GM21825 (cell line): Measurements from ENCODE around the gene IL17D.

Experiments used
- ATAC-seq: cut with Tn5 transposase; IDR thresholded peaks from one replicate; pipeline ENCODE4 v1.9.1; 2021; ENCODE audit warnings: mild to moderate bottlenecking, moderate library complexity; ENCODE audit not compliant: unreplicated experiment

Gene IL17D

DNA sequence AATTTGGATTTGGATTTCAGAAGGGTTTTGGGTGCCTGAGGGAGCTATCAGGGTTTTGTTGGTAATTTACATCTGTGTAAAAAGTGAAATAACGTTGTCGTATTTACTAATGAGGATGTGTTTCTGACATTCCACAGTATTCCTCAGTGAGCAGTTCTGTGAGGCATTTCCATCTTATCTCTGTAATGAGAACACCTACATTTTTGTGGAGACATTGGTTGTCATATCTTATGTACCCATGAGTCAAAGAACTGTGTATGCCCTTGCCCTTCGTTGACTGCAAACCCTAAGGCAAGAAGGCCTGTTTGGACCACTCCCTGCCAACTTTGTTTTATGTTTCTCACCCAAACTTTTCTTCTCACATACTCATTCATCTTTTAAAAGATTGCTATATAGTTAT lies 14.2 kb upstream of the IL17D start:
- no peak for ATAC-seq

GRCh38 chr13:20691616-20692015 lies 11.9 kb upstream of the IL17D start:
- no peak for ATAC-seq

DNA sequence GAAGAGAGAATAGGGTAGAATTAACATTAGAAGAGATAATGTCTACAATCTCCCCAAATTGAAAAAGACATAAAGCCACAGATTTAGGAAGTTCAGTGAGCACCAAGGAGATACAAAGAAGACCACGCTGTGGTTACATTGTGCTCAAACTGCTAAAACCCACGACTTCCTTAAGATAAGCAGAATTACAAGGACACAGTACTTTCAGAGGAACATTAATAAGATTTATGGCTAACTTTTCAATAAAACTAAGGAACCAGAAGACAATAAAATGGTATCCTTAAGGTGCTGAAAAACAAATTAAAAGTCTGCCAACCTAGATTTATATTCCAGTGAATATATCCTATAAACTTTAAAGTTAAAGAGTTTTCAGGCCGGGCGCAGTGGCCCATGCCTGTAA lies 7.4 kb upstream of the IL17D start:
- ATAC-seq: no peak

- no peak for ATAC-seq
Measured at GRCh38 chr13:20699715-20700114, 3.8 kb upstream of the IL17D start.

- ATAC-seq: no peak
Measured at GRCh38 chr13:20700288-20700687, 3.2 kb upstream of the IL17D start.

- ATAC-seq: no peak
Measured at GRCh38 chr13:20701461-20701860, 2.0 kb upstream of the IL17D start.

DNA sequence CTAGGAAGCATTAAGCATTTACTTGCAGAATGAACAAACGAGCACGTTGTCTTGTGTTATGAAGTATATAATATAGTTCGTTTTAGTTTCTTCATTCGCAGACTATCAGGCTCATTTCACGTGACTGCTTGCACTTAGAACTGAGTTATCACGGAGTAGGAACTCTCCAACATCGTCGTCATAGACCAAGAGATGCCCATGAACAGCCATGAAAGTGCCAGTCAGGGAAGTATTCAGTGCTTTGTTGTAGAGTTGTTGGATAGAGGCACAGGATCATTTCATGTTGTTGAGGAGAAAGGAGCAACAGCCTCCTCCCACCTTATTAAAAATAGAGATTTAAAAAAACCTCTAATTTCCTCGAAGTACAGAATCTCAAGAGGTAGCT lies 977 bp upstream of the IL17D start:
- no peak for ATAC-seq

DNA sequence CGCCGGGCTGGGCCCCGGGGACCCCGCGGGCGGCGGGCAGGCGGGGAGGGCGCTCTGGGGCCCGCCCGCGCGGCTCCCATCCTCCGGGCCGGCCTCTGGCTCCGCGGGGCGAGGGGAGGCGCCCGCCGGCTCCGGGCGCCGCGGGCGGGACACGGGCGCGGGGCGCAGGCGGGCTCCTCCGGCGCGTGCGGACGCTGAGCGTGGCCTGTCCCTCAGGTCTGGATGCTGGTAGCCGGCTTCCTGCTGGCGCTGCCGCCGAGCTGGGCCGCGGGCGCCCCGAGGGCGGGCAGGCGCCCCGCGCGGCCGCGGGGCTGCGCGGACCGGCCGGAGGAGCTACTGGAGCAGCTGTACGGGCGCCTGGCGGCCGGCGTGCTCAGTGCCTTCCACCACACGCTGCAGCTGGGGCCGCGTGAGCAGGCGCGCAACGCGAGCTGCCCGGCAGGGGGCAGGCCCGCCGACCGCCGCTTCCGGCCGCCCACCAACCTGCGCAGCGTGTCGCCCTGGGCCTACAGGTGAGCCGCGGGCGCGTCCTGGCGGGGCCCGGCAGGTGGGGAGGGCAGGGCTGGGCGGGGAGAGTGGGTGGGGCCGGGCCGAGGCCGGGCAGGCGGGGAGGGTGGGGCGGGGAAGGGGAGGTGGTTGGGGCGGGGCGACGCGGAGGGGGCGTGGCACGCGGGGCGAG lies 420 bp downstream of the IL17D start:
- ATAC-seq: peak; percentile 79

GRCh38 chr13:20704459-20705069 lies 1.1 kb downstream of the IL17D start:
- ATAC-seq: no peak

DNA sequence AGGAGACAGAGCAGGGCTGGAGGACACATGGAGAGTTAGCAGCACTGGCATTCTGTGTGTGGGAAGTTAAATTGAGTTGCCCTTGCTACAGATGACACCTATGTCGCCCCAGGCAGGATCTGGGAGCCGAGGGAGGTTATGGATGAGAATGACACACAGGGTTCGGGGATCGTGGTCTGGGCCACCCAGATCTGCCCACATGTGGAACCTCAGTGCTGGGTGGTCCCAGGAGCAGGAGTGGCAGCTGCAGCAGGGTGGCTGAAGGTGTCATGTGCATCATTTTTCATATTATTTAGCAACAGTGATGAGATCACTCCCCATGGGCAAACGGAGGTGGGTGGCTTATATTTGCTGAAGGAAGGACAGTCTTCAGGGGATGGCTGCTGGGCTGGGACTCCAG lies 3.2 kb downstream of the IL17D start:
- no peak for ATAC-seq

GRCh38 chr13:20708216-20708615 lies 4.7 kb downstream of the IL17D start:
- ATAC-seq: no peak

- no peak for ATAC-seq
Measured at GRCh38 chr13:20709369-20709768, 5.9 kb downstream of the IL17D start.

GRCh38 chr13:20709782-20710181 lies 6.3 kb downstream of the IL17D start:
- no peak for ATAC-seq

DNA sequence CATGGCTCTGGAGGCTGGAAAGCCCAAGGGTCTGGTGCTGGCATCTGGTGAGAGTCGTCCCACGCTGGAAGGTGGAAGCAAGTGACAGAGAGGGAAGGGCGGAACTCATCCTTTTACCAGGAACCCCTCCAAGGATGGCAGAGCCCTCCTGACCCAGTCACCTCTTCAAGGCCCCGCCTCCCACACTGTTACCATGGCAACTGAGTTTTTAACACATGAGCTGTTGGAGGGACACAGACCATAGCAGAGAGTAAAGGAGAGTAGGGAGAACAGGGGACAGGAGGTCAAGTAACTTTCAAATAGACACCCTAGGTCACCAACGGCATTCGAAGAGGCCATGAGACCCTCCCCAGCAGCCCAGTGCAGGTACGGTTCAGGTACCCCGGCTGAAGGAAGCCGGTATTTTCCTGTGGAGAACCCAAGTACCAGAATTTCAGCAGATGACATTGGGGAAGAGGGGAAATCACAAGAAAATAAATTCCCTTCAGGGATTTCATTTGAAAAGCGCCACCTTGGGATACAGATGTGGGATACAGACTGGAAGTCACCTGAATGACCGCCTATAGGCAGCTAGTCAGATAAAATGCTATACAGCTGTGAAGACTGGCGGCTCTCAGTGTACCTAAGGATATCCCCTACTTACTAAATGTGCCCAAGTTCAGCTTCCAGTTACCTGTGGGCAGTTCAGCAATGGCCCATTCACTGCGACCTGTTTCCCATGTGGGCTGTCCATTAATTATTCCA lies 8.0 kb downstream of the IL17D start:
- no peak for ATAC-seq

GRCh38 chr13:20713014-20713376 lies 9.5 kb downstream of the IL17D start:
- ATAC-seq: no peak

DNA sequence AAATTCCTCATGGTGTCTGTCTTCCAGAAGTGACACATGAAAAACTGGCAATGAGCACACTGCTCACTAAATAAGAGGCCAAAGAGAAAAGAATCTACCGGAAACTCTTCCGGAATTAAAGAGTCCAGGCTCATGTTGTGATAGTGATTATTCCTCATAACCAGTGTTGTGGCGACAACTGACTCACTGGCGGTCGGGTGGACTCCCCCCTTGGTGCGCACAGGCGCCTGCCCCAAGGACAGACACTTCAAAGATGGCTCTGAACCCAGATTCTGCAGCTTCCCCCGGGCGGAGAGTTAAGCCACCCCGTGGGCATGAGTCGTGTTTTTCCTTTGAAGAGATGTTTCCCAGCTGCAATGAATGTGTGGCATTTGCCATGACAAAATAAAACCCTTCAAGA lies 10.3 kb downstream of the IL17D start:
- ATAC-seq: no peak

DNA sequence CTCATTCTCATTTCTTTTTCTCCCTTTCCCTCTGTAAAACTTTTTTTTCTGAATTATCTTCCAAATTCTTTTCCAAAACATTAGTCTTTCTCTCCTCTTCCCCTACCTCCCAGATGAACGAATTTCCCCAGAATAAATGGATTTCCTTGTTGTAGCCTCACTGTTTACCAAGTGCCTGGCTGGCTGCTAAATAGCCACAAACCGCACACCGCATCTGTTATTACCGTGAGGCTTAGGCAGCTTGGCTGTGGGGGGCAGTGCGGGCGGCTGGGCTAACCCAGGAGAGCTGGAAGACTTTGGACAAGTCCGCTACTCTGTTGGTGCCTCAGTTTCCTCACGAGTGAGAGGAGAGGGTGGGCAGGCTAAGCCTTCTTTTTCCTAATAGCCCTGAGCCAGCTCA lies 10.7 kb downstream of the IL17D start:
- no peak for ATAC-seq

DNA sequence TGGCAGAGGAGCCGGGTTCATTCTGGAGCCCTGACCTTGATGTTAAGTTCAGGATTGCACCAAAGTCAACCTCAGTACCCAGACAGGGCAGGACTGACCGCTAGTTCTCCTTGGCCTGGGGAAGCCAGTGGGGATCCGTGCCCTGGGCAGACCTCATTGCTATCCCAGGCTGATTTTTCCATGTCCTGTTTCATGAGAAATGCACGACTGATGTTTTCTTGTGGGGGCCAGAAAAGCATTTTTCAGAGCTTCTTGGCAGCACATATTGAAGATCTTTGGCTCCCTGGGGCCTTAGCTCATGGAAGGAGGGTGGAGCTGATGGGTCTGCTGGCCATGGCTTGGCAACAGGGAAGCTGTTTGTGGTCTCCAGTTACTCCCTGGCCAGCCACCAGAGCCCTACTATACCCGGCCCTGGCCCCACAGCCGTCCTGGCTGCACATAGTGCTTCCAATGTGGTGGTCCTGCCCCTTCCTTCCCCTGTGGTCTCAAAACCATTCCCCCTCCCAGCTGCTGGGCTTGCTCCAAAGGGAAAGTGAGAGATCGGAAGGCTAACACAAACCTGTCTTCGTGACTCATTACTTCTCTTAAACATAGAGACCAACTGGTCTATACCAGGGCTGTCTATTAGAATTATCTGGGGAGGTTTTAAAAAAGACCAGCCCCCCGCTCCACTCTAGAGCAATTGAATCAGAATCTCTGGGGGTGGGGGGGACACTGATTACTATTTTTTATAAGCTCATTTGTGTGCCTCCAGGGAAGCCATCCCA lies 11.2 kb downstream of the IL17D start:
- no peak for ATAC-seq

DNA sequence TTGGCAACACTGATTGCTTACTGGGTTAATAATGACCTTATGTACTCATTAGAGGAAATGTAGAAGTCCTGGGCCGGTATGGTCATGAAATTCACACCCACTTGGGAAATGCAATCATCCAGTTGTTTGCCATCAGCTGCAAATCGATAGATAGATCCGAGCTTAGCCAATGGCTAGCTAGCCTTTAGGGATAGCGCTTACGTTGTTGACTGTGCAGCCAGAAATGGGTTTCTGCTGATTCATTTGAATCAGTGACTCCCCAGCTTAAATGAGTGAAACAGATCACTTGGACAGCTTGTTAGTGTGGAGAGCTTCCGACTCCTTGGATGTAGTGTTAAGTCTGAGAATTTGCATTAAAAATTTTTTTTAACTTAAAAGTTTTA lies 11.8 kb downstream of the IL17D start:
- no peak for ATAC-seq

- no peak for ATAC-seq
Measured at GRCh38 chr13:20716951-20717350, 13.5 kb downstream of the IL17D start.
